H9 (cell line): ENCODE data around the gene ARHGAP26. TPM values are rescaled to one million over a fixed set of nuclear protein-coding genes. Genes with fewer than 3 reads are reported as not detected.

Experiments
- DNase-seq: peaks from one replicate; pipeline ENCODE4 v3.0.0-alpha.2; 2017
- H2AFZ ChIP-seq: one replicate; pipeline ENCODE4 v1.6.1; 2013; ENCODE audit warnings: mild to moderate bottlenecking, low read length, control low read depth, moderate library complexity
- H2AK5ac ChIP-seq: 2 replicates; pipeline ENCODE4 v1.6.1; 2013; ENCODE audit warnings: low read length, control low read depth, mixed read lengths; ENCODE audit not compliant: insufficient read length
- H2BK120ac ChIP-seq: one replicate; pipeline ENCODE4 v1.6.1; 2013; ENCODE audit warnings: low read depth, mild to moderate bottlenecking, low read length, control low read depth, inconsistent platforms; ENCODE audit not compliant: poor library complexity, severe bottlenecking
- H2BK12ac ChIP-seq: 2 replicates; pipeline ENCODE4 v1.6.1; 2013; ENCODE audit warnings: low read length, control low read depth, mixed read lengths, low read depth; ENCODE audit not compliant: insufficient read length
- H2BK15ac ChIP-seq: 2 replicates; pipeline ENCODE4 v1.6.1; 2013; ENCODE audit warnings: low read depth, low read length, control low read depth
- H2BK20ac ChIP-seq: one replicate; pipeline ENCODE4 v1.6.1; 2013; ENCODE audit warnings: low read depth, mild to moderate bottlenecking, low read length, control low read depth, inconsistent platforms; ENCODE audit not compliant: poor library complexity, severe bottlenecking
- H2BK5ac ChIP-seq: 2 replicates; pipeline ENCODE4 v1.6.1; 2013; ENCODE audit warnings: low read length, control low read depth, mixed read lengths; ENCODE audit not compliant: insufficient read length
- H3K14ac ChIP-seq: 2 replicates; pipeline ENCODE4 v1.6.1; 2013; ENCODE audit warnings: low read length, control low read depth; ENCODE audit not compliant: insufficient read depth
- H3K18ac ChIP-seq: 2 replicates; pipeline ENCODE4 v1.6.1; 2013; ENCODE audit warnings: low read depth, mild to moderate bottlenecking, mixed read lengths, low read length, control low read depth; ENCODE audit not compliant: insufficient read length
- H3K23ac ChIP-seq: 2 replicates; pipeline ENCODE4 v1.6.1; 2013; ENCODE audit warnings: low read length, control low read depth, mixed read lengths, low read depth; ENCODE audit not compliant: insufficient read length
- H3K23me2 ChIP-seq: 2 replicates; pipeline ENCODE4 v1.6.1; 2013; ENCODE audit warnings: low read depth, mild to moderate bottlenecking, mixed read lengths, low read length, control low read depth; ENCODE audit not compliant: insufficient read length, poor library complexity, severe bottlenecking
- H3K27ac ChIP-seq: 2 replicates; pipeline ENCODE4 v1.5.1; 2013; ENCODE audit warnings: low read length, control low read depth, mixed read lengths, low read depth; ENCODE audit not compliant: insufficient read length
- H3K27me3 ChIP-seq: 2 replicates; pipeline ENCODE4 v1.6.1; 2013; ENCODE audit warnings: low read length, control low read depth, inconsistent platforms; ENCODE audit not compliant: insufficient read depth
- H3K4ac ChIP-seq: 2 replicates; pipeline ENCODE4 v1.6.1; 2013; ENCODE audit warnings: low read depth, mild to moderate bottlenecking, control low read depth, inconsistent platforms, low read length, moderate library complexity
- H3K4me1 ChIP-seq: 2 replicates; pipeline ENCODE4 v1.6.1; 2013; ENCODE audit warnings: low read length, control low read depth, inconsistent platforms; ENCODE audit not compliant: insufficient read depth
- H3K4me2 ChIP-seq: 2 replicates; pipeline ENCODE4 v1.6.1; 2013; ENCODE audit warnings: low read length, control low read depth, mixed read lengths; ENCODE audit not compliant: insufficient read length, insufficient read depth
- H3K56ac ChIP-seq: 2 replicates; pipeline ENCODE4 v1.6.1; 2013; ENCODE audit warnings: low read depth, mild to moderate bottlenecking, mixed read lengths, low read length, control low read depth; ENCODE audit not compliant: insufficient read length
- H3K79me1 ChIP-seq: 2 replicates; pipeline ENCODE4 v1.6.1; 2013; ENCODE audit warnings: low read depth, mild to moderate bottlenecking, moderate library complexity, low read length, control low read depth, inconsistent platforms; ENCODE audit not compliant: insufficient read depth, poor library complexity, severe bottlenecking
- H3K79me2 ChIP-seq: 2 replicates; pipeline ENCODE4 v1.6.1; 2013; ENCODE audit warnings: low read length, control low read depth, inconsistent platforms; ENCODE audit not compliant: insufficient read depth
- H3K9ac ChIP-seq: 2 replicates; pipeline ENCODE4 v1.6.1; 2013; ENCODE audit warnings: low read length, control low read depth, mixed read lengths; ENCODE audit not compliant: insufficient read length; ENCODE audit errors: extremely low read depth
- H3K9me3 ChIP-seq: one replicate; pipeline ENCODE4 v1.6.1; 2013; ENCODE audit warnings: low read depth, low read length, inconsistent platforms; ENCODE audit not compliant: control insufficient read depth
- H3T11ph ChIP-seq: one replicate; pipeline ENCODE4 v1.6.1; 2013; ENCODE audit warnings: mild to moderate bottlenecking, low read length, control low read depth, inconsistent platforms
- H4K20me1 ChIP-seq: one replicate; pipeline ENCODE4 v1.6.1; 2013; ENCODE audit not compliant: control insufficient read depth, insufficient read length, insufficient read depth
- H4K5ac ChIP-seq: 2 replicates; pipeline ENCODE4 v1.6.1; 2013; ENCODE audit warnings: low read depth, mild to moderate bottlenecking, mixed read lengths, low read length, control low read depth; ENCODE audit not compliant: insufficient read length
- H4K8ac ChIP-seq: replicated peaks from 2 replicates; pipeline ENCODE4 v1.6.1; 2013; ENCODE audit warnings: low read length, control low read depth, mixed read lengths, low read depth; ENCODE audit not compliant: insufficient read length
- H4K91ac ChIP-seq: 2 replicates; pipeline ENCODE4 v1.6.1; 2013; ENCODE audit warnings: low read depth, mild to moderate bottlenecking, moderate library complexity, mixed read lengths, low read length, control low read depth; ENCODE audit not compliant: insufficient read length
- H3K27ac Mint-ChIP-seq, 3 experiments: 2 replicates in 2 of 3; 3 replicates in 1 of 3; pipeline ENCODE4 v1.8.0; 2020 to 2021; ENCODE audit warnings: mixed read lengths in 3 of 3, mild to moderate bottlenecking in 1 of 3, moderate library complexity in 1 of 3
- H3K27me3 Mint-ChIP-seq: 2 replicates; pipeline ENCODE4 v1.8.0; 2021; ENCODE audit warnings: low read depth, mild to moderate bottlenecking, moderate library complexity, mixed read lengths
- H3K36me3 Mint-ChIP-seq, 3 experiments: 2 replicates in 2 of 3; 3 replicates in 1 of 3; pipeline ENCODE4 v1.8.0; 2020 to 2021; ENCODE audit warnings: low read depth in 3 of 3, mixed read lengths in 3 of 3; ENCODE audit not compliant: insufficient read depth in 1 of 3
- H3K4me1 Mint-ChIP-seq, 2 experiments: 2 replicates each; pipeline ENCODE4 v1.8.0; 2020; ENCODE audit warnings: mixed read lengths in 2 of 2
- H3K4me3 Mint-ChIP-seq, 2 experiments: 2 replicates in 1 of 2; 3 replicates in 1 of 2; pipeline ENCODE4 v1.8.0; 2020 to 2021; ENCODE audit warnings: mild to moderate bottlenecking in 2 of 2, mixed read lengths in 2 of 2, moderate library complexity in 1 of 2
- H3K9me3 Mint-ChIP-seq, 2 experiments: 2 replicates in 1 of 2; 3 replicates in 1 of 2; pipeline ENCODE4 v1.8.0; 2020; ENCODE audit warnings: mild to moderate bottlenecking in 2 of 2, mixed read lengths in 2 of 2, moderate library complexity in 1 of 2
- WGBS: extraction: QIAGEN DNeasy Blood & Tissue Kit; methylation state at CpG from one replicate; pipeline ENCODE4 v1.1.7; 2013; ENCODE audit warnings: missing lambda C conversion rate, low lambda C conversion rate, mixed read lengths; ENCODE audit not compliant: insufficient read length; ENCODE audit errors: extremely low coverage; 5-methylcytosine and 5-hydroxymethylcytosine counted together
- total RNA-seq: library from RNA; stranded (reverse); gene quantifications from 2 replicates; pipeline ENCODE4 v1.2.1, GENCODE V29; 2021
- TF ChIP-seq, protein P1 (sequence below): fragments of 200-600 bp; sonication (generic); conservative IDR thresholded peaks from 3 replicates; pipeline ENCODE4 v1.8.0; 2021; ENCODE audit warnings: antibody characterized with exemption, mild to moderate bottlenecking

The ARHGAP26 gene
- total RNA-seq, 1 experiment from 2014 or later: 13.8 TPM

DNA sequence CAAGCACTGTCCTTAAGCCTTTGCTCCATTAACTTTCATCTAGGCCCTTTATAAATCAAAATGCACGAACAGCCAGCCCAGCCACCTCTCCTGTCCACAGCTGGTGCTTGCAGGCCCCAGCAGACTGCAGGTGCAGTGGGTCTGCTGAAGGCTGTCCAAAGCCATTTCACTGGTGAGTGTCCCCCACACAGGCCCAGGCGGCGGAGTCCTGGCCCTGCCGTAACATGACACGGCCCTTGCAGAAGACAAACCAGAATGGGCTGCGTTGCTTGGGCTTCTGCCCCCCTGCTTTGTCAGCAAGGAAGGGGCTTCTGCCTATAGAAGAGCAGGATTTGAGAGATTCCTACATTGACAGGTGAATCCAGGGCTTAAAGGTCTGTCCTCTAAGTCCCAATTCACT is 444.7 kb downstream of the ARHGAP26 start:
- no peak overlapping the region for H3K4ac ChIP-seq
- H2BK15ac ChIP-seq: no peak overlapping the region
- H2BK12ac ChIP-seq: no peak overlapping the region
- H2AFZ ChIP-seq: no peak overlapping the region
- no peak overlapping the region for H2BK120ac ChIP-seq
- no peak overlapping the region for H3K4me3 Mint-ChIP-seq
- H2BK5ac ChIP-seq: no peak overlapping the region
- H3T11ph ChIP-seq: no peak overlapping the region
- H3K9me3 Mint-ChIP-seq: no peaks in the 10 kb centered on the region
- no peaks in the 10 kb centered on the region for H3K79me2 ChIP-seq
- H3K4me1 Mint-ChIP-seq: peaks cover 32% of the 10 kb centered on the region in 2 experiments
- no peak overlapping the region for H4K91ac ChIP-seq
- no peak overlapping the region for H3K23ac ChIP-seq
- TF ChIP-seq, protein P1, sequence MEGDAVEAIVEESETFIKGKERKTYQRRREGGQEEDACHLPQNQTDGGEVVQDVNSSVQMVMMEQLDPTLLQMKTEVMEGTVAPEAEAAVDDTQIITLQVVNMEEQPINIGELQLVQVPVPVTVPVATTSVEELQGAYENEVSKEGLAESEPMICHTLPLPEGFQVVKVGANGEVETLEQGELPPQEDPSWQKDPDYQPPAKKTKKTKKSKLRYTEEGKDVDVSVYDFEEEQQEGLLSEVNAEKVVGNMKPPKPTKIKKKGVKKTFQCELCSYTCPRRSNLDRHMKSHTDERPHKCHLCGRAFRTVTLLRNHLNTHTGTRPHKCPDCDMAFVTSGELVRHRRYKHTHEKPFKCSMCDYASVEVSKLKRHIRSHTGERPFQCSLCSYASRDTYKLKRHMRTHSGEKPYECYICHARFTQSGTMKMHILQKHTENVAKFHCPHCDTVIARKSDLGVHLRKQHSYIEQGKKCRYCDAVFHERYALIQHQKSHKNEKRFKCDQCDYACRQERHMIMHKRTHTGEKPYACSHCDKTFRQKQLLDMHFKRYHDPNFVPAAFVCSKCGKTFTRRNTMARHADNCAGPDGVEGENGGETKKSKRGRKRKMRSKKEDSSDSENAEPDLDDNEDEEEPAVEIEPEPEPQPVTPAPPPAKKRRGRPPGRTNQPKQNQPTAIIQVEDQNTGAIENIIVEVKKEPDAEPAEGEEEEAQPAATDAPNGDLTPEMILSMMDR: no peak
- H3K9ac ChIP-seq: no peak overlapping the region
- no peak overlapping the region for H3K27ac ChIP-seq
- no peak overlapping the region for H4K8ac ChIP-seq
- no peak overlapping the region for H3K4me2 ChIP-seq
- no peak overlapping the region for H3K56ac ChIP-seq
- DNase-seq: no peak
- H3K4me1 ChIP-seq: peaks cover 3% of the 10 kb centered on the region; the same call in 1 of the 2 replicates
- H3K14ac ChIP-seq: no peak overlapping the region
- no peaks in the 10 kb centered on the region for H4K20me1 ChIP-seq
- H3K27me3 ChIP-seq: no peaks in the 10 kb centered on the region
- peaks cover 0 to 3% (median 0%) of the 10 kb centered on the region in 3 experiments; a peak in 5 of 7 replicates for H3K36me3 Mint-ChIP-seq
- H3K23me2 ChIP-seq: no peaks in the 10 kb centered on the region
- peak overlapping the region in 1 of 3 experiments; percentile 58; a peak in 1 of 7 replicates for H3K27ac Mint-ChIP-seq
- no peaks in the 10 kb centered on the region for H3K9me3 ChIP-seq
- no peaks in the 10 kb centered on the region for H3K79me1 ChIP-seq
- H3K18ac ChIP-seq: no peak overlapping the region
- no peak overlapping the region for H2BK20ac ChIP-seq
- no peaks in the 10 kb centered on the region for H3K27me3 Mint-ChIP-seq
- no peak overlapping the region for H4K5ac ChIP-seq
- no peak overlapping the region for H2AK5ac ChIP-seq
- WGBS: no CpG with 5 or more reads among the region's 6 CpGs
